Smooth muscle cell (in vitro differentiated cells): ENCODE data around the gene ACIN1. TPM values are rescaled to one million over a fixed set of nuclear protein-coding genes. Genes with fewer than 3 reads are reported as not detected.

Experiments
- DNase-seq: peaks from one replicate; lab custom pipeline; 2025; ENCODE audit not compliant: unreplicated experiment; lab: John Stamatoyannopoulos, UW
- H2AFZ ChIP-seq: fragments of 200-600 bp; sonication (generic); 2 replicates; pipeline ENCODE4 v1.6.0; 2016; ENCODE audit warnings: antibody characterized with exemption, low read depth, mild to moderate bottlenecking
- H3F3A ChIP-seq: fragments of 200-600 bp; sonication (generic); 2 replicates; pipeline ENCODE4 v1.6.0; 2017; ENCODE audit warnings: antibody characterized with exemption, low read depth
- H3K27ac ChIP-seq: fragments of 200-600 bp; sonication (generic); 2 replicates; pipeline ENCODE4 v1.5.1; 2016; ENCODE audit warnings: low read depth, mild to moderate bottlenecking
- H3K27me3 ChIP-seq: fragments of 200-600 bp; sonication (generic); 2 replicates; pipeline ENCODE4 v1.6.1; 2016; ENCODE audit warnings: low read depth, mild to moderate bottlenecking
- H3K36me3 ChIP-seq: fragments of 200-600 bp; sonication (generic); 2 replicates; pipeline ENCODE4 v1.5.1; 2016; ENCODE audit warnings: low read depth
- H3K4me1 ChIP-seq: fragments of 200-600 bp; sonication (generic); 2 replicates; pipeline ENCODE4 v1.5.1; 2016; ENCODE audit warnings: low read depth
- H3K4me2 ChIP-seq: fragments of 200-600 bp; sonication (generic); 2 replicates; pipeline ENCODE4 v1.6.0; 2016; ENCODE audit warnings: mild to moderate bottlenecking
- H3K4me3 ChIP-seq: fragments of 200-600 bp; sonication (generic); 2 replicates; pipeline ENCODE4 v1.5.1; 2016; ENCODE audit warnings: mild to moderate bottlenecking
- H3K79me2 ChIP-seq: fragments of 200-600 bp; sonication (generic); 2 replicates; pipeline ENCODE4 v1.6.0; 2016; ENCODE audit warnings: low read depth, mild to moderate bottlenecking
- H3K9ac ChIP-seq: fragments of 200-600 bp; sonication (generic); 2 replicates; pipeline ENCODE4 v1.6.0; 2016; ENCODE audit warnings: low read depth
- H3K9me3 ChIP-seq: fragments of 200-600 bp; sonication (generic); replicated peaks from 2 replicates; pipeline ENCODE4 v1.5.1; 2016; ENCODE audit warnings: low read depth
- H4K20me1 ChIP-seq: fragments of 200-600 bp; sonication (generic); 2 replicates; pipeline ENCODE4 v1.6.0; 2016; ENCODE audit warnings: low read depth
- WGBS: methylation state at CpG from one replicate; pipeline ENCODE4 v1.1.7; 2016; ENCODE audit warnings: low lambda C conversion rate; 5-methylcytosine and 5-hydroxymethylcytosine counted together
- polyA plus RNA-seq: library from polyadenylated mRNA; unstranded; fragments of >200 nt; fragmentation: Nextera tagmentation; extraction: Ambion mirVana; gene quantifications from 2 replicates; pipeline ENCODE4 v1.2.1, GENCODE V29; 2016
- total RNA-seq: library from RNA; depleted of rRNA; stranded (reverse); fragments of >200 nt; gene quantifications from 2 replicates; pipeline ENCODE4 v1.2.3, GENCODE V29; 2014
- TF ChIP-seq, protein P1 (sequence below): fragments of 200-600 bp; sonication (generic); IDR thresholded peaks from 2 replicates; pipeline ENCODE4 v1.5.1; 2017; ENCODE audit warnings: borderline replicate concordance, mild to moderate bottlenecking, antibody characterized with exemption; ENCODE audit not compliant: insufficient read depth, poor library complexity, severe bottlenecking

The ACIN1 gene
- total and polyA plus RNA-seq, 2 experiments from 2014 or later: 33.7 to 64.5 TPM

DNA sequence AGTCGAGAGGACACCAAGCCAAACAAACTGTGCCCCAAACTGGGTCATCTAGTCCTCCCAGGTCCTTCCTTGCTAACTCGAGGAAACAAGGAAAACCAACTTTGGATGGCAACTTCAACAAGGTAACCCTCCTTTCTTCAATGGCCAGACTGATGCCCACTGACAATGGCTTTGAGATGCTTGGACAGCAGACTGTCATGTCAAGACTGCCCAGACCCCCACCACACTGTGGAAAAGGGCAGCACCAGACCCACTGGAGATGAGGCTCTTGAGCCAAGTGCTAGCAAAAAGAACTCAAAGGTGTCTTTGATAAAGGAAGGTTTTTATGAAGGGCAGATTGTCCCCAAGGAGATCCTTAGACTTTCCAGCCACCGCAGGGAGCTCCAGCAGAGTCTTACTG is 28.6 kb downstream of the ACIN1 start:
- Histone ChIP-seq H3K79me2 (peaks cover 54% of the 10 kb centered on the region), H3K36me3 (peaks cover 7% of the 10 kb centered on the region), H3K4me1 (peaks cover 16% of the 10 kb centered on the region), H3K9me3 (no peaks in the 10 kb centered on the region), H3K27ac (no peak overlapping the region), H3K4me2 (no peak overlapping the region), H3K4me3 (no peak overlapping the region), H3F3A (peaks cover 53% of the 10 kb centered on the region), H3K9ac (no peak overlapping the region), H3K27me3 (no peaks in the 10 kb centered on the region), H4K20me1 (peaks cover 73% of the 10 kb centered on the region), H2AFZ (no peak overlapping the region)
- TF ChIP-seq, protein P1, sequence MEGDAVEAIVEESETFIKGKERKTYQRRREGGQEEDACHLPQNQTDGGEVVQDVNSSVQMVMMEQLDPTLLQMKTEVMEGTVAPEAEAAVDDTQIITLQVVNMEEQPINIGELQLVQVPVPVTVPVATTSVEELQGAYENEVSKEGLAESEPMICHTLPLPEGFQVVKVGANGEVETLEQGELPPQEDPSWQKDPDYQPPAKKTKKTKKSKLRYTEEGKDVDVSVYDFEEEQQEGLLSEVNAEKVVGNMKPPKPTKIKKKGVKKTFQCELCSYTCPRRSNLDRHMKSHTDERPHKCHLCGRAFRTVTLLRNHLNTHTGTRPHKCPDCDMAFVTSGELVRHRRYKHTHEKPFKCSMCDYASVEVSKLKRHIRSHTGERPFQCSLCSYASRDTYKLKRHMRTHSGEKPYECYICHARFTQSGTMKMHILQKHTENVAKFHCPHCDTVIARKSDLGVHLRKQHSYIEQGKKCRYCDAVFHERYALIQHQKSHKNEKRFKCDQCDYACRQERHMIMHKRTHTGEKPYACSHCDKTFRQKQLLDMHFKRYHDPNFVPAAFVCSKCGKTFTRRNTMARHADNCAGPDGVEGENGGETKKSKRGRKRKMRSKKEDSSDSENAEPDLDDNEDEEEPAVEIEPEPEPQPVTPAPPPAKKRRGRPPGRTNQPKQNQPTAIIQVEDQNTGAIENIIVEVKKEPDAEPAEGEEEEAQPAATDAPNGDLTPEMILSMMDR: no peak
- WGBS: 89% methylated on average over 3 of the region's 3 CpGs
- no peak for DNase-seq

DNA sequence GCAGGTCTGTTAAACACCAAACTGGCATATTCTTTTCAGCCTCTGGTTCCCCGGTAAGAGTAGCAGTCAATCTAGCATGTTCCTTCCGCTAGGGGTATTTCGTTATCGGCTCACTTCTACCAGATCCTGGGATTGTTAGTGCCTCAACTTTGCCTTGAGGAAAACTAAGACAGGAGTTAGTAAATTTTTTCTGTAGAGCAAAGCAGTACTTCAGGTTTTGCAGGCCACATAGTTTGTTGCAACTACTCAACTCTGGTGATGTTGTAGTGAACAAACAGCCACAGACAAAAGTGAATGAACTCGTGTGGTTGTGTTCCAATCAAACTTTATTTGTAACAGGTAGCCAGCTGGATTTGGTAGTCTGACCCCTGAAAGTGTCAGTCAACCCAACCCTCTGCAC is 31.3 kb downstream of the ACIN1 start:
- H3K79me2 ChIP-seq: peaks cover 40% of the 10 kb centered on the region
- H3K27me3 ChIP-seq: no peaks in the 10 kb centered on the region
- H3K36me3 ChIP-seq: peaks cover 7% of the 10 kb centered on the region
- H3K27ac ChIP-seq: peak overlapping the region; percentile 76
- H4K20me1 ChIP-seq: peaks cover 61% of the 10 kb centered on the region
- TF ChIP-seq, protein P1: no peak
- DNase-seq: no peak
- WGBS: 71% methylated on average over 5 of the region's 5 CpGs
- H3K4me1 ChIP-seq: peaks cover 6% of the 10 kb centered on the region
- peaks cover 59% of the 10 kb centered on the region for H3F3A ChIP-seq
- H3K9me3 ChIP-seq: no peaks in the 10 kb centered on the region
- no peak overlapping the region for H2AFZ ChIP-seq
- no peak overlapping the region for H3K9ac ChIP-seq
- H3K4me3 ChIP-seq: no peak overlapping the region
- H3K4me2 ChIP-seq: no peak overlapping the region

DNA sequence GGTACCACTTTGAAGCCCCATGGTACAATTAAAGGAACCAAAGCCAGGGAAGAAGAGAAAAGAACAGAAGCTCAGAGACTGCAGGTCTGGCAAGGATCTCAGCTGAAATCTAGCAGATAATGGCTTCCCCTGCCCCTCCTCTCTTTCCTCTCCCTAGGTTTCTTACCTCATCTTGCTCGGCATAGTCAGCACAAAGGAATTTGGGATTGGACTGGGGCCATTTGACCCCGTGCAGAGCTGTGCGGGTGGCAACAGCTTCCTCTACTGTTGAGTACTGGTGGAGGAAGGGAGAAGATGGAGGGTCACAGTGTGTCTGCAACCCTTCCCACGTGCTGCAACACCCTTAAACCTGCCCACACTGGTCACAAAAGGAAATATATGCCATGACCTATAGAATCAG is 32.9 kb downstream of the ACIN1 start:
- TF ChIP-seq, protein P1: no peak
- no peaks in the 10 kb centered on the region for H3K4me1 ChIP-seq
- H3K79me2 ChIP-seq: peaks cover 24% of the 10 kb centered on the region
- H3K27ac ChIP-seq: peak overlapping the region; percentile 76
- 5% methylated on average over 4 of the region's 4 CpGs for WGBS
- H3K27me3 ChIP-seq: no peaks in the 10 kb centered on the region
- H3K36me3 ChIP-seq: peaks cover 7% of the 10 kb centered on the region
- H3F3A ChIP-seq: peaks cover 64% of the 10 kb centered on the region
- H3K4me3 ChIP-seq: no peak overlapping the region
- no peak for DNase-seq
- H2AFZ ChIP-seq: no peak overlapping the region
- H4K20me1 ChIP-seq: peaks cover 45% of the 10 kb centered on the region
- H3K9ac ChIP-seq: no peak overlapping the region
- H3K4me2 ChIP-seq: peak overlapping the region; percentile 55
- H3K9me3 ChIP-seq: no peaks in the 10 kb centered on the region

DNA sequence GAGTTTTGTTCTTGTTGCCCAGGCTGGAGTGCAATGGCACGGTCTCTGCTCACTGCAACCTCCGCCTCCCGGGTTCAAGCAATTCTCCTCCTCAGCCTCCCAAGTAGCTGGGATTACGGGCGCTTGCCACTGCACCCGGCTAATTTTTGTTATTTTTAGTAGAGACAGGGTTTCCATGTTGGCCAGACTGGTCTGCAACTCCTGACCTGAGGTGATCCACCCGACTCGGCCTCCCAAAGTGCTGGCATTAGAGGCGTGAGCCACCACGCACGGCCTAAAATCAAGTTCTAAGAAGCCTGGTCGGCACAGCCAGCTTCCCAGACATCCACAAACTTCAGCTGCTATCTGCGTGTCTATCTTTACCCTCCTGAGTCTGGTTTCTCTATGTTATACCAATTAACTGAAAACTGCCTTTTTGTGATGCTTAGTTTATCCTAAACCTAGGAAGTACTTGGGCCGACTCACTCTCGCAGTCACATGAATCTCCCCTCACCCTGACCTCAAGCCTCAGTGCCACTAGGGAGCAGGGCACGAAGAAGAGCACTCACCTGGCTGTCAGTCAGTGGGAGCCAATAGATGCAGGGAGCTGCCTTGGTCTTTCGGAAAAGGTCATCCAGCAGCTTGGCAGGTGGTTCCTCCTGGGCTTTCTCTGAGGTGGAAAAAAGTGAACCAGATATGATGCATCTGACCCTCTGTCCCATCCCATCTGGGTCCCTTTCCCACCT is 34.2 kb downstream of the ACIN1 start:
- H3K27me3 ChIP-seq: no peaks in the 10 kb centered on the region
- H3K27ac ChIP-seq: peak overlapping the region; percentile 38
- H2AFZ ChIP-seq: no peak overlapping the region
- TF ChIP-seq, protein P1: no peak
- WGBS: 94% methylated on average over 17 of the region's 17 CpGs
- no peaks in the 10 kb centered on the region for H3K9me3 ChIP-seq
- peaks cover 11% of the 10 kb centered on the region for H3K79me2 ChIP-seq
- peaks cover 2% of the 10 kb centered on the region for H3K36me3 ChIP-seq
- no peak for DNase-seq
- no peak overlapping the region for H3K4me3 ChIP-seq
- no peak overlapping the region for H3K4me2 ChIP-seq
- peaks cover 32% of the 10 kb centered on the region for H4K20me1 ChIP-seq
- H3K4me1 ChIP-seq: peaks cover 5% of the 10 kb centered on the region
- H3F3A ChIP-seq: peaks cover 64% of the 10 kb centered on the region
- no peak overlapping the region for H3K9ac ChIP-seq
